Stomach (tissue), 9 donors: ENCODE data around the gene NT5C2. TPM values are rescaled to one million over a fixed set of nuclear protein-coding genes. Genes with fewer than 3 reads are reported as not detected.
"Not testable (repeated sequence)": the region's sequence is repeated elsewhere in the genome, so short reads cannot be mapped to it uniquely, and the experiment has no call there.

Experiments
- DNase-seq, 2 donors: peaks; one replicate each; pipeline versions ENCODE4 v3.0.0 to v3.0.0-alpha.2; 2013 to 2019
- H3K27ac ChIP-seq, 5 donors: fragments of 200-600 bp in 4 of 5; sonication (generic) in 4 of 5; one replicate each; pipeline ENCODE4 v1.5.1; 2013 to 2019; ENCODE audit warnings: mild to moderate bottlenecking in 1 of 5, moderate library complexity in 1 of 5
- H3K27me3 ChIP-seq, 3 donors: fragments of 200-600 bp; sonication (generic); one replicate each; pipeline ENCODE4 v1.5.1; 2017 to 2019; ENCODE audit warnings: mixed run types in 1 of 3
- H3K36me3 ChIP-seq, 4 donors: fragments of 200-600 bp; sonication (generic); 1 replicate in 3 of 4; 2 replicates in 1 of 4; pipeline ENCODE4 v1.5.1; 2016 to 2019
- H3K4me1 ChIP-seq, 4 donors: fragments of 200-600 bp; sonication (generic); one replicate each; pipeline ENCODE4 v1.5.1; 2016 to 2019
- H3K4me3 ChIP-seq, 4 donors: fragments of 200-600 bp; sonication (generic) in 3 of 4; one replicate each; pipeline ENCODE4 v1.5.1; 2016 to 2019; ENCODE audit warnings: mild to moderate bottlenecking in 1 of 4
- H3K9me3 ChIP-seq, 4 donors: fragments of 200-600 bp; sonication (generic); one replicate each; pipeline ENCODE4 v1.5.1; 2016 to 2019
- EP300 ChIP-seq: sonication (generic); formaldehyde crosslinking; IDR thresholded peaks from one replicate; pipeline ENCODE4 v1.6.1; 2017; ENCODE audit warnings: antibody characterized with exemption
- POLR2A ChIP-seq, 4 donors: fragments of 450-650 bp; IDR thresholded peaks; one replicate each; pipeline ENCODE4 v1.6.1; 2016; ENCODE audit warnings: antibody characterized with exemption in 4 of 4, control low read depth in 2 of 4, mild to moderate bottlenecking in 1 of 4, moderate library complexity in 1 of 4
- POLR2AphosphoS5 ChIP-seq, 3 donors: sonication (generic); formaldehyde crosslinking; IDR thresholded peaks; one replicate each; pipeline ENCODE4 v1.6.1; 2016; ENCODE audit warnings: antibody characterized with exemption in 3 of 3
- WGBS, 5 donors: extraction: QIAGEN DNeasy Blood & Tissue Kit in 3 of 5; methylation state at CpG; one replicate each; pipeline versions ENCODE4 v1.1.5 to v1.1.7; 2013 to 2018; 5-methylcytosine and 5-hydroxymethylcytosine counted together
- intact Hi-C: fragments of 100-400 bp; cut with DNase I; formaldehyde crosslinking; loops from one replicate; pipeline ENCODE4 v1.15.1; 2023; ENCODE audit warnings: low total_unique reads
- polyA plus RNA-seq, 3 donors: library from polyadenylated mRNA; stranded (reverse); fragments of 200-250 nt; gene quantifications; one replicate each; pipeline ENCODE4 v1.2.3, GENCODE V29; 2013
- total RNA-seq, 5 donors: library from RNA; depleted of rRNA; stranded (reverse); fragments of >200 nt; gene quantifications; one replicate each; pipeline versions ENCODE4 v1.1.0 to v1.2.3, GENCODE V29; 2014 to 2016
- TF ChIP-seq, protein P1 (sequence below), 7 experiments: fragments of 450-650 bp in 4 of 7; fragments of 200-600 bp in 3 of 7; sonication (generic) in 3 of 7; IDR thresholded peaks; one replicate each; pipeline ENCODE4 v1.5.1; 2016 to 2019; ENCODE audit warnings: antibody characterized with exemption in 7 of 7, control low read depth in 2 of 7, mild to moderate bottlenecking in 1 of 7
- donor health status: healthy with polysubstance abuse.
- donor health status: Bipolar disorder and iron deficiency.
- donor health status: healthy.

Gene NT5C2
- total and polyA plus RNA-seq, 8 donors, result 20.0 to 176 (median 35.6) TPM

DNA sequence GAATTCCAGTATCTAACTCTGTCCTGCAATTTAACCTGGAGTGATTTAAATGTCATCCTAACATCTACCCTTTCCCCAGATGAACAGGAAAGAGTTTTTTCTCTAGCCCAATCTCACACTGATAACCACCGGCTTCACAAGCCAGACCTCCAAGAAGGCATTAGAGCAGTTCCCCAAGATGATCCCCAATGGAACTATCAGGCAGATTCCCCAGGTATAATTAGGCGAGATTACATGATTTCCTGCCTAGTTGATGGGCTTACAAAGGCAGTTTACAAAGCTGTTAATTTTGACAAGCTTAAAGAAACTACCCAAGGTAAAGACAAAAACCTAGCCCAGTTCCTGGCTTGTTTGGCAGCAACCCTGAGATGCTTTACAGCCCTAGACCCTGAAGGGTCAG, 14.1 kb upstream of the NT5C2 start:
- DNase-seq, result no peak
- Histone ChIP-seq H3K27ac (no peak overlapping the region), H3K27me3 (no peaks in the 10 kb centered on the region), H3K4me1 (peaks cover 0 to 2% (median 0%) of the 10 kb centered on the region in 4 donors), H3K9me3 (peaks cover 0 to 23% (median 13%) of the 10 kb centered on the region in 4 donors), H3K4me3 (no peak overlapping the region), H3K36me3 (no peaks in the 10 kb centered on the region)
- intact Hi-C loops, result no loop called here
- WGBS, 5 donors, result 38 to 73% (median 57%) methylated on average over 2 of the region's 2 CpGs
- TF ChIP-seq POLR2AphosphoS5 (IDR thresholded peaks at IDR 0.05) (no peak), EP300 (no peak), POLR2A (IDR thresholded peaks at IDR 0.05) (no peak)
- TF ChIP-seq, protein P1, sequence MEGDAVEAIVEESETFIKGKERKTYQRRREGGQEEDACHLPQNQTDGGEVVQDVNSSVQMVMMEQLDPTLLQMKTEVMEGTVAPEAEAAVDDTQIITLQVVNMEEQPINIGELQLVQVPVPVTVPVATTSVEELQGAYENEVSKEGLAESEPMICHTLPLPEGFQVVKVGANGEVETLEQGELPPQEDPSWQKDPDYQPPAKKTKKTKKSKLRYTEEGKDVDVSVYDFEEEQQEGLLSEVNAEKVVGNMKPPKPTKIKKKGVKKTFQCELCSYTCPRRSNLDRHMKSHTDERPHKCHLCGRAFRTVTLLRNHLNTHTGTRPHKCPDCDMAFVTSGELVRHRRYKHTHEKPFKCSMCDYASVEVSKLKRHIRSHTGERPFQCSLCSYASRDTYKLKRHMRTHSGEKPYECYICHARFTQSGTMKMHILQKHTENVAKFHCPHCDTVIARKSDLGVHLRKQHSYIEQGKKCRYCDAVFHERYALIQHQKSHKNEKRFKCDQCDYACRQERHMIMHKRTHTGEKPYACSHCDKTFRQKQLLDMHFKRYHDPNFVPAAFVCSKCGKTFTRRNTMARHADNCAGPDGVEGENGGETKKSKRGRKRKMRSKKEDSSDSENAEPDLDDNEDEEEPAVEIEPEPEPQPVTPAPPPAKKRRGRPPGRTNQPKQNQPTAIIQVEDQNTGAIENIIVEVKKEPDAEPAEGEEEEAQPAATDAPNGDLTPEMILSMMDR (IDR thresholded peaks at IDR 0.05), result no peak

DNA sequence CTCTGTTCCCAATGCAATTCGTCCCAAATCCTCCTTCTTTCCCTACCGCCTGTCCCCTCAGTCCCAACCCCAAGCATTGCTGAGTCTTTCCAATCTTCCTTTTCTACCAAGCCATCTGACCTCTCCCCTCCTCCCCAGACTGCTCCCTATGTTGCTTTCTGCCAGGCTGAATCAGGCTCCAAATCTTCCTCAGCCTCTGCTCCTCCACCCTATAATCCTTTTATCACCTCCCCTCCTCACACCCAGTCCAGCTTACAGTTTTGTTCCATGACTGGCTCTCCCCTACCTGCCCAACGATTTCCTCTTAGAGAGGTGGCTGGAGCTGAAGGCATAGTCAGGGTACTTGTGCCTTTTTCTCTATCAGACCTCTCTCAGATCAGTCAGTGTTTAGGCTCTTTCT, 13.6 kb upstream of the NT5C2 start:
- H3K4me1 ChIP-seq, H3K36me3 ChIP-seq, H3K27ac ChIP-seq, H3K27me3 ChIP-seq, DNase-seq, H3K4me3 ChIP-seq, intact Hi-C loops: not testable (repeated sequence)
- WGBS, 5 donors, result 70 to 76% (median 74%) methylated on average over 3 of the region's 3 CpGs
- H3K9me3 ChIP-seq, result peaks cover 0 to 23% (median 13%) of the 10 kb centered on the region in 4 donors

DNA sequence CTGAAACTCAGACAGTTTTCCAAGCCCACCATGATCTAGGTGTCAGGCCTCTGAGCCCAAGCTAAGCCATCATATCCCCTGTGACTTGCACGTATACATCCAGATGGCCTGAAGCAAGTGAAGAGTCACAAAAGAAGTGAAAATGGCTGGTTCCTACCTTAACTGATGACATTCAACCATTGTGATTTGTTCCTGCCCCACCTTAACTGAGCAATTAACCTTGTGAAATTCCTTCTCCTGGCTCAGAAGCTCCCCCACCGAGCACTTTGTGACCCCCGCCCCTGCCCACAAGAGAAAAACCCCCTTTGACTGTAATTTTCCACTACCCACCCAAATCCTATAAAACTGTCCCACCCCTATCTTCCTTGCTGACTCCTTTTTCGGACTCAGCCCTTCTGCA, 12.3 kb upstream of the NT5C2 start:
- H3K27me3 ChIP-seq, DNase-seq, H3K4me3 ChIP-seq, H3K36me3 ChIP-seq, H3K4me1 ChIP-seq, H3K27ac ChIP-seq, intact Hi-C loops: not testable (repeated sequence)
- WGBS, 5 donors, result 72 to 85% (median 78%) methylated on average over 4 of the region's 4 CpGs
- H3K9me3 ChIP-seq, result peaks cover 0 to 12% (median 7%) of the 10 kb centered on the region in 4 donors

DNA sequence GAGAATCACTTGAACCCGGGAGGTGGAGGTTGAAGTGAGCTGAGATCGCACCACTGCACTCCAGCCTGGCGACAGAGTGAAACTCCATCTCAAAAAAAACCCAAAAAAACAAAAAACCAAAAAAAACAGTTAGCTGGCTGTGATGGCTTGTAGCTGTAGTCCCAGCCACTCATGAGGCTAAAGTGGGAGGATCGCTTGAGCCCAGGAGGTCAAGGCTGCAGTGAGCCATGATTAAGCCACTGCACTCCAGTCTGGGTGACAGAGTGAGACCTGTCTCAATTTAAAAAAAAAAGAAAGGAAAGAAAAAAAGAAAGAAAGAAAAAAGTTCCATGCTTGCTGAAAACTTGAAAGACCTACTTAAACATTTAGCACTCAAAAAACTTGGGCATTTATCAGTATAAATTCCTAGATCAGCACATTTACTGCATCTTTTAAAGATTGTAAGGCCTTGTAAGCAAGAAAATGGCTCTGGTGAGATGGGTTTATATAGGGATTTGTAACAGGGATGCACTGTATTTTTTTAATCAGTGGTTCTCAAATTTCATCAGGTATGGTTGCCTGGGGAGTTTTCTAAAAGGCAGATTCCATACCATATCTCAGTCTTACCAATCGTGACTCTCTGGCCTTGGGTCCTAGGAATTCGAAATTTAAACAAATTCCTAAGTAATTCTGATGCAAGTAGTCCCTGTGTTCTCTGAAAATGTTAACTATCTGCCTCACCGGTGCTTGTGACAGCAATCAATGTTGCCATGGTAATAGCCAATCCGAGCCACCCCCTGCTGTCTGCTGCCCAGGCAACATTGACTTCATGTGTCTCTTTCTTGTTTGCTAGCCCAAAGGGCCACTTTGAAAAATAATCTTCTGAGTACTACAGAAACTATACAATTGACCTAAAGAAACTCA, 11.5 kb upstream of the NT5C2 start:
- intact Hi-C loops, result no loop called here
- Histone ChIP-seq H3K9me3 (peaks cover 0 to 4% (median under 1%) of the 10 kb centered on the region in 4 donors), H3K4me1 (peaks cover 0 to 2% (median 0%) of the 10 kb centered on the region in 4 donors), H3K36me3 (no peaks in the 10 kb centered on the region), H3K4me3 (no peak overlapping the region), H3K27ac (no peak overlapping the region), H3K27me3 (no peaks in the 10 kb centered on the region)
- DNase-seq, result peak in 1 of 2 donors; percentile 24
- TF ChIP-seq EP300 (no peak), POLR2A (IDR thresholded peaks at IDR 0.05) (no peak), POLR2AphosphoS5 (IDR thresholded peaks at IDR 0.05) (no peak)
- TF ChIP-seq, protein P1 (IDR thresholded peaks at IDR 0.05), result no peak
- WGBS, 5 donors, result 69 to 75% (median 71%) methylated on average over 8 of the region's 8 CpGs

DNA sequence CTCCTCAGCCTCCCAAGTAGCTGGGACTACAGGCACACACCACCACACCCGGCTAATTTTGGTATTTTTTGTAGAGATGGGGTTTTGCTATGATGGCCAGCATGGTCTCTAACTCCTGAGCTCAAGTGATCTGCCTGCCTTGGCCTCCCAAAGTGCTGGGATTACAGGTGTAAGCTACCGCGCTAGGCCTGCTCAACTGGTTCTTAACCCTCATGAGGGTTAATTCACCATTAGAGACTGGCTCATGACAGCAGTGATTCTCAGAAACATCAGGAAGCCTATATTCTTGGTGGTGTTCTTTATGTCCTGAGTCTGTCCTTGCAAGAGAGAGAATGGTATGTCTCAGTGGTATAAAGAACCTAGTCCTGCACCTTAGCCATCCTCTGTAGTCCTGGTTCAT, 10.4 kb upstream of the NT5C2 start:
- intact Hi-C loops, result no loop called here
- no peaks in the 10 kb centered on the region for H3K27me3 ChIP-seq
- 92 to 100% (median 96%) methylated on average over 3 of the region's 3 CpGs for WGBS, 5 donors
- no peak for TF ChIP-seq POLR2AphosphoS5 (IDR thresholded peaks at IDR 0.05)
- TF ChIP-seq, protein P1 (IDR thresholded peaks at IDR 0.05), result no peak
- no peak for TF ChIP-seq EP300
- no peak overlapping the region for H3K4me3 ChIP-seq
- H3K4me1 ChIP-seq, result peaks cover 0 to 2% (median 1%) of the 10 kb centered on the region in 4 donors
- no peak for DNase-seq
- H3K27ac ChIP-seq, result no peak overlapping the region
- H3K36me3 ChIP-seq, result no peaks in the 10 kb centered on the region
- no peaks in the 10 kb centered on the region for H3K9me3 ChIP-seq
